GM12874 (cell line): ENCODE data around the gene TM4SF5.

Experiments used
- CTCF ChIP-seq: IDR thresholded peaks from 2 replicates; pipeline ENCODE4 v1.5.1; 2011; ENCODE audit warnings: low read depth, mild to moderate bottlenecking, control low read depth, low read length, moderate library complexity; ENCODE audit not compliant: insufficient read depth

The TM4SF5 gene

GRCh38 chr17:4823373-4824089, 51.8 kb downstream of the TM4SF5 start:
- no peak for TF ChIP-seq CTCF

GRCh38 chr17:4827399-4827798, 55.7 kb downstream of the TM4SF5 start:
- no peak for TF ChIP-seq CTCF
